NCI-H187 (cell line): ENCODE measurements around the gene PPP1R14D.
A peak's percentile ranks its signal among the peaks of the same experiment; 100 is the strongest.

Experiments
- DNase-seq, 2 experiments: peaks; one replicate each; lab custom pipeline; 2025; lab: John Stamatoyannopoulos, UW

Gene PPP1R14D

GRCh38 chr15:40819048-40819447 lies 9.5 kb downstream of the PPP1R14D start:
- no peak for DNase-seq

GRCh38 chr15:40815042-40815698 lies 13.3 kb downstream of the PPP1R14D start:
- DNase-seq = no peak

- no peak for DNase-seq
These were observed 15.6 kb downstream of the PPP1R14D start for GRCh38 chr15:40812721-40813425.

GRCh38 chr15:40808861-40809450 lies 19.6 kb downstream of the PPP1R14D start:
- no peak for DNase-seq

GRCh38 chr15:40807888-40808461 lies 20.5 kb downstream of the PPP1R14D start:
- DNase-seq = no peak

- peak; percentile 80 to 89 for DNase-seq
These were observed 21.2 kb downstream of the PPP1R14D start, which contains the start of the genes DNAJC17 and ZFYVE19 for GRCh38 chr15:40807028-40807887. Gene DNAJC17 (minus strand): TSS chr15:40807473. CDS start chr15:40807446, 27 bp downstream. Gene ZFYVE19 (plus strand): TSS chr15:40807089. CDS start chr15:40807590, 501 bp downstream.

- DNase-seq = no peak
These were observed 21.9 kb downstream of the PPP1R14D start for GRCh38 chr15:40806672-40807027.

- no peak for DNase-seq
These were observed 24.8 kb downstream of the PPP1R14D start for GRCh38 chr15:40803688-40804087.

GRCh38 chr15:40803076-40803475 lies 25.4 kb downstream of the PPP1R14D start:
- no peak for DNase-seq

- DNase-seq = no peak
These were observed 29.0 kb downstream of the PPP1R14D start for GRCh38 chr15:40799523-40799922.

- no peak for DNase-seq
These were observed 32.0 kb downstream of the PPP1R14D start for GRCh38 chr15:40796512-40796911.

GRCh38 chr15:40796041-40796440 lies 32.5 kb downstream of the PPP1R14D start:
- DNase-seq = no peak

GRCh38 chr15:40793216-40793989 lies 35.1 kb downstream of the PPP1R14D start:
- DNase-seq = no peak

- DNase-seq = no peak
These were observed 36.1 kb downstream of the PPP1R14D start for GRCh38 chr15:40792394-40792793.

- no peak for DNase-seq
These were observed 37.8 kb downstream of the PPP1R14D start for GRCh38 chr15:40790718-40791117.

GRCh38 chr15:40789999-40790398 lies 38.5 kb downstream of the PPP1R14D start:
- no peak for DNase-seq

GRCh38 chr15:40789119-40789518 lies 39.4 kb downstream of the PPP1R14D start:
- DNase-seq = no peak

- DNase-seq = no peak
These were observed 40.5 kb downstream of the PPP1R14D start for GRCh38 chr15:40787991-40788390.

- DNase-seq = no peak
These were observed 41.1 kb downstream of the PPP1R14D start for GRCh38 chr15:40787344-40787841.

- no peak for DNase-seq
These were observed 42.7 kb downstream of the PPP1R14D start for GRCh38 chr15:40785814-40786213.

GRCh38 chr15:40785164-40785563 lies 43.3 kb downstream of the PPP1R14D start:
- DNase-seq = no peak
